Mucosa of gallbladder (tissue), 1 donor: ENCODE measurements around the gene IFNAR2. TPM values are rescaled to one million over a fixed set of nuclear protein-coding genes. Genes with fewer than 3 reads are reported as not detected.
"Not testable (repeated sequence)": the region's sequence is repeated elsewhere in the genome, so short reads cannot be mapped to it uniquely, and the experiment has no call there.

Experiments
- DNase-seq: peaks from one replicate; pipeline ENCODE4 v3.0.0-alpha.2; 2020; ENCODE audit warnings: low spot score
- total RNA-seq: library from RNA; stranded (reverse); gene quantifications from one replicate; pipeline ENCODE4 v1.2.1, GENCODE V29; 2021
- donor health status: DM: no; HTN: no; CAD: no.

Gene IFNAR2
- total RNA-seq, 1 donor from 2014 or later, result 31.5 TPM

DNA sequence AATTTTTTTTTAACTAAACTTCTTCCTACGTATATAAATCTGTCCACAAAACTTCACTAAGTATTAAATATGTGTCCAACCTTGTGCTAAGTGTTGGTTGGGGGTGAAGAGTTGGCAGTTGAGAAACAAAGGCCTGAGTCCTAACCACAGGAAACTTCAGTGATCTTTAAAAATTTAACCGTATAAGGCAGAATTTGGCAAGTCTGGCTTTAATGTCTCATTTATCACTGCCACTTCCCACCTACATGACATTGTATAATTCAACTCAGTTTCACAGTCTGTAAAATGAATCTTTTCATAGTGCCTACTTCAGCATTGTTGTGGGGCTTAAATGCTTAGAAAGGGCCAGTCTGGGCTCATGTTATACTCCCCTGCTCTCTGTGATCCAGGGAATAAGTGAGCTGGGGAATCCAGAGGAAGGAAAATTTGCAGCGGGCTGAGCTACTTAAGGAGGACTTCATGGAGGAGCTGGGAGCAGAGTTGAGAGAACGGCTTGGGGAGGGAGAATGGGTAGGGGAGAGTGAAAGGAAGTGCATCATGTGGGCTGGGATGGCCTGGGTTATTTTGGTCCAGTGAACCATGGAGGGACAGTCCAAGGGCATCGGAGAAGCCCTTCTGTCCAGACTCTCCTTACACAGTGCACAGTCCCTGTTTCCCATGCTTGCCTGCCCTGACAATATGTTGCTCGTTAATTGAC is 14.5 kb downstream of the IFNAR2 start:
- no peak for DNase-seq

DNA sequence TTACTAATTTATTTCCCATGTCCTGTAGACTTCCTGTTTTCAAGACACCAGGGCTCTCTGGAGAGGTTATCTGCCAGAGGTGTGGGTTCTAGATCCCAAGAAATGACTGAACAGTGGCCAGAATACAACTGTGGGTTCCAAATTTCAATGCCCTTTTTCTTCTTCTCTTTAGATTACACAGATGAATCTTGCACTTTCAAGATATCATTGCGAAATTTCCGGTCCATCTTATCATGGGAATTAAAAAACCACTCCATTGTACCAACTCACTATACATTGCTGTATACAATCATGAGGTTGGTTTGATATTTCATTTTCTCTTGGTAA is 15.0 kb downstream of the IFNAR2 start:
- DNase-seq, result no peak

DNA sequence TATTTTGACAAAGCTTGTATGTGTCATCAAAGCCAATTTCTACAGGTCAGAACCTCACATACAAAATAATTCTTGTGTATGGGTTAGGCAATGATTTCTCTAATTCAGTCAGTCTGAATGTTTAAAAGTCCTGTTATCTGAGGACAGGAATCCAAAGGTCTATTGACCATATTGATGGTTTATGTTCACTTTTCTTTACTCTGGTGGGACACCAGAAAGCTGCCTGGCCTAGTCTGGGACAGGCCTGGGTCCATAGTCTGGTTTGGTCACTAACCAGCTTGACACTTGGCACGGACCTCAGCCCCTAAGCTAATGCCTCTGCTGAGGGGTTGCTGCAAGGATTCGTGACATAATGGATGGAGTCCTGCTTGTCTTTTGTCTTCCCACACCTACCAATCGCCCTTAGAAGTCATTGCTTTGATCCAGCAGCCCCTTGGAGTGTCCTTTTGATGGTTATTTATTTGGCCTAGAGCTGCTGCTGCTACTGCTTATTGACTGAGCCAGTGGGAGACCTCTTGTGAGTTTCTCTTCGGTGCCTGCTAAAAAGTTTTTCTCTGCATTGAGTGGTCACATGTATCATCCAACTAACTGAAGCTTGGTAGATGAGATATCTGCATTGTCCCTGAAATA is 15.7 kb downstream of the IFNAR2 start:
- no peak for DNase-seq

DNA sequence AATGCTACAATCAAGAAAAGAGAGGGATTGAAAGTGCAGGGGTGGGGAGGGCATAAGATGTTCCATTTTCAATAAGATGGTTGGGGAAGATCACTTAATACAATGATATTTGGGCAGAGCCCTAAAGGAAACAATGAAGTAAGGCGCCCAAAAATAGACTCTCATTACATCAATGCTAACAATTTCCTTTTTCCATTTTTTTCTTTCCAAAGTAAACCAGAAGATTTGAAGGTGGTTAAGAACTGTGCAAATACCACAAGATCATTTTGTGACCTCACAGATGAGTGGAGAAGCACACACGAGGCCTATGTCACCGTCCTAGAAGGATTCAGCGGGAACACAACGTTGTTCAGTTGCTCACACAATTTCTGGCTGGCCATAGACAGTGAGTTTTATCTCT is 16.8 kb downstream of the IFNAR2 start:
- no peak for DNase-seq

DNA sequence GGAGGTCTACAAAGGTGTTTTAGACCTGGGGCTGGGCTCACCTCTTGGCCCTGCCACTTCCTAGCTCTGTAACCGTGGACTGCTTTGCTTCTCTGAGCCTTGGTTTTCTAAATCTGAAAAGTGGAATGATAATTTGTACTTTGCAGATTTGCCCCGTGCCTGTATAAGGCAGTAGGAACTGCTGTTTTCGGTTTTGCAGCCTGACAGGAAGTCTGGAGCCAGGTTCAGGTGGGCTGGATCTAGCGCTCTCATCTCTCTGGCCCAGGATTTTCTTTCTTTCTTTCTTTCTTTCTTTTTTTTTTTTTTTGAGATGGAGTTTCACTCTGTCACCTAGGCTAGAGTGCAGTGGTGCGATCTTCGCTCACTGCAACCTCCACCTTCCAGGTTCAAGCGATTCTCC is 17.2 kb downstream of the IFNAR2 start:
- DNase-seq, result no peak

DNA sequence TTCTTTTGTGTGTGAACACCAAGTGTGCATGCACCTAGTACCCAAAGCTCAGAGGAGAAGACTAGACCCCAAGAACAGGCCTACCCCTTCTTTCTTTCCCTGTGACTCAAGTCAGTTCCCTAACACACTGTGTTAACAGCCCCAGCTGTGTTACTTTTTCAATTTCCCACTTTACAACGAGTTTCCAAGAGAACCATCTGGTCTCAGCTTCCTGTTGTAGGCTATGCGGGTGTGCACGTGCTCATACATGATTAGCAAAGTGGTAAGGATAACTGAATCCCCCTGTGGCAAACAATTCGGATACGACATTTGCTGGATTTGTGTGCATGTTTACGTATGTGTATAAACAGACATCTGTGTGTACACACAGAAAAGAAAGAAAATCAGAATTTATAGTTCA is 17.9 kb downstream of the IFNAR2 start:
- DNase-seq, result no peak

DNA sequence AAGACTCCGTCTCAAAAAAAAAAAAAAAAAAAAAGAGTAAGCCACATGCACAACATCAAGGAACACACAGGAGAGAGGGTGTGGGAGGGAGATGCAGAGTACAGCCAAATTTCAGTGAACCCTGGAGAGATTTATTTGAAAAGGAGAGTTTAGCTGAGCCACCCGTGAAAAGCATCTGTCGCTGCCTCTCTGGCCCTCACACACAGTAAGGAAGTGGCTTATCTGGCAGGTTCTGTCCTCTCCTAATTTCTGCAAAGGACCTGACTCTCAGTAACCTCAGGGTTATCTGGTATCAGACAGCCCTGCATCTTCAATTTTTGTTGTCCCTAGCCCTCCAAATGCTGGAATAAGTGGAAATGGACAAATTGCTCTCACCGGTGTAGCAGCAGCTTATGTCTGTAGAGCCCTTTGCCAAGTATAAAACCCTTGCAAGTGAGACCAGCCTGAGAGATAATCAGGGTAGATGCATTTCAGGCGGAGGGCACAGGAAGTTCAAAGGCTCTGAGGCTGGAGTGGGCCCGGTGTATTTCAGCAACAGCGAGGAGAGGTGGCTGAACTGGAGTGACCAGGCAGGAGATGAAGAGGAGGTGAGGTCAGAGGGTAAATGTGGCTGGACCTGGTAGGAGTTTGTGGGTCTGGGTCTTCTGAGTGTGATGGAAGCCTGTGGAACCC is 19.7 kb downstream of the IFNAR2 start:
- no peak for DNase-seq

DNA sequence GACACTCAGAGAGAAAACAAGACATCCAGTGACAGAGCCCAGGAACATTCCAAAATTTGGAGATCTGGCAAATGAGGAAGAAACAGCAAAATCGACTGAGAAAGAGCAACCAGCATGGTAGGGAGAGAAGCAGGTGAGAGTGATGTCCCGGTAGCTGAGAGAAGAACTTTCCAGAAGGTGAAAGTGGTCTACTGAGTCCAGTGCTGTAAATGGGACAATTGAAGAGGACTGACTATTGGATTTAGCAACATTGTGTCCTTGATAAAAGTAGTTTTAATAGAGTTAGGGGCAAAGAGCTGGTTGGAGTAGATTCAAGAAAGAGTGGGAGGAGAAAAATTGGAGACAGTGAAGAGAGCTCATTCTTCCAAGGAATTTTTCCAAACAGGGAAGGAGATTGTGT is 21.4 kb downstream of the IFNAR2 start:
- DNase-seq, result no peak

DNA sequence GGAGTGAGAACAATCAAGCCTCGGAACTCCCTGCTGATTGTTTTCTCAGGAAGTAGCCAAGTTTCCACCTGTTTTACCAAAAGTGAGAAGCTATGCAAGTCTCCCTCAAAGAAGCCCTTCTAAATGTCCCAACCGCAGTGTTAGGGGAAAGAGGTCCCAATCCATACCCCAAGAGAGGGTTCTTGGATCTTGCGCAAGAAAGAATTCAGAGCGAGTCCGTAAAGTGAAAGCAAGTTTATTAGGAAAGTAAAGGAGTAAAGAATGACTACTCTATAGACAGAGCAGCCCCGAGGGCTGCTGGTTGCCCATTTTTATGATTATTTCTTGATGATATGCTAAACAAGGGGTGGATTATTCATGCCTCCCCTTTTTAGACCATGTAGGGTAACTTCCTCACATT is 23.6 kb downstream of the IFNAR2 start:
- DNase-seq, result not testable (repeated sequence)

DNA sequence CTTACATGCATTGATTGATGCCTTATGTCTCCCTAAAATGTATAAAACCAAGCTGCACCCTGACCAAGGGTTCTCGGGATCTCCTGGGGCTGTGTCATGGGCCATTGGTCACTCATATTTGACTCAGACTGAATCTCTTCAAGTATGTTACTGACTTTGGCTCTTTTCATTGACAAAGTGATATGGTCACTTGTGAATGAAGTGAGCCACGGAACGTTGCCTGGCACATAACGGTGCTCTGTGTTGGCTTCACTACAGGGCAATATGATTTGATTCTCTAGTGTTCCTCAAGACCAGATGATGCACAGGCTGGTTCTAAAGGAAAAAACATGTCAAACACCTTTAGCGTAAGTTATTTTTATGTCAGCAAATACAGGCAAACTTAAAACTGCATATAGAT is 25.0 kb downstream of the IFNAR2 start:
- no peak for DNase-seq

DNA sequence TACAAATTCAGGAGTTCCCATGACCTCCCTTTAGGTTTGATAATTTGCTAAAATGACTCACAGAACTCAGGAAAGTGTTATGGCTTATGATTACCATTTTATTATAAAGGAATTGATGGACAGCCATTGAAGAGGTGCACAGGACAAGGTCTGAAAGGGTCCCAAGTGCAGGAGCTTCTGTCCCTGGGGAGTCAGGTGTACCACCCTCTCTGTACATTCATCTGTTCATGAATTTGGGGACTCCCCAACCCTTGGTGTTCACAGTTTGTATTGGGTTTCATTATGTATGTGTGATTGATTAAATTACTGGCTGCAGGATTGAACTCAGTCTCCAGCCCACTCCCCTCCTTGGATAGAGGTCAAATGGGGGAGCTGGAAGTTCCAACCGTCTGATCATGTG is 25.7 kb downstream of the IFNAR2 start:
- no peak for DNase-seq

DNA sequence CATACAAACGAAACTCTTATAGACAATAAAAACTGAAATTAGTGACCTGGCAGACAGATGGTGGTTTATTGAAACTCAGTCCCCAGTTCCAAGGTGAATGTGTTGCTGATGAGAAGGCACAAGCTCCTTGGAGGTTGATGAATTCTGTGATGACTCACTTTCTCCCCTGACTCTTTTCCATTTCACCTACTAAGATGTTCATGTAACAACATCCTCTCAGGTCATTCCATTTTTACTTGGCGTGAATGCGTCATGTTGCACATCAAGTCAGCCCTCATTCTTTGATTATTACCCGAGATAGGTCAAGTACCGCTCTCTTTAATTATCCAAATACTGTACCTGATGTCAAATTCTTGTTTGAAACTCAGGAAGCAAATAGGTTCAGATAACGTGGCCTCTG is 26.3 kb downstream of the IFNAR2 start:
- DNase-seq, result no peak

DNA sequence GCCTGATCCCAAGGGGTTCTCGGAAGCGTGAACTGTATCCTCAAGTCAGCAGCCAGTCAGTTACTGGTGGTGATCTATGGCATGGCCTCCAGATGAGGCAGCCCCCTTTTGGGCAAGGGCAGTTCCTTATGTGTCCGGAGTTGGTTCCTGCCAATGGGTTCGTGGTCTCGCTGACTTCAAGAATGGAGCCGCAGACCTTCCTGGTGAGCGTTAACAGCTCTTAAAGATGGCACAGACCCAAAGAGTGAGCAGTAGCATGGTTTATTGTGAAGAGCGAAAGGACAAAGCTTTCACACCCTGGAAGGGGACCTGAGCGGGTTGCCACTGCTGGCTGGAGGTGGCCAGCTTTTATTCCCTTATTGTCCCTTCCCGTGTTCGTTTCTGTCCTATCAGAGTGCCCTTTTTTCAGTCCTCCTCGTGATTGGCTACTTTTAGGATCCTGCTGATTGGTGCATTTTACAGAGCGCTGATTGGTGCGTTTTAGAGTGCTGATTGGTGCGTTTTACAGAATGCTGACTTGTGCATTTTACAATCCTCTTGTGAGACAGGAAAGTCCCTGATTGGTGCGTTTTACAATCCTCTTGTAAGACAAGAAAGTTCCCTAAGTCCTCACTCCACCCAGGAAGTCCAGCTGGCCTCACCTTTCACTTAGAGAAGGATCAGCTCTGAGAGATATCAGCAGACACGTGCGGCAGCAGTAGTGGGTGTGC is 27.5 kb downstream of the IFNAR2 start:
- no peak for DNase-seq

DNA sequence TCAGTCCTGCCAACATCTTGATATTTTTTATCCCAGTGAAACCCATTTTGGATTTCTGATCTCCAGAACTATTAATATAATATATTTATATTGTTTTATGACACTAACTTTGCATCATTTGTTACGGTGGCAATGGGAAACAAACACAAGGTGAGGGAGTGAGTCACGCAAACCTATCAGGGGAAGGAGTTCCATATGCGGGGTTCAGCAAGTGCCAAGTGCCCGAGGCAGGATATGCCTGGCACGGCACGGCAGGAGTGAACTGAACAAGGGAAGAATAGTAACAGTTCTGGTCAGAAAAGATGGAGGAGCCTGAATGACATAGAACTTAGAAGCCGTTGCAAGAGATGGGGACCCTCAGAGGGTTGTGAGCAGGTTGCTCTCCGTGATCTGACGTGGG is 28.7 kb downstream of the IFNAR2 start:
- no peak for DNase-seq

DNA sequence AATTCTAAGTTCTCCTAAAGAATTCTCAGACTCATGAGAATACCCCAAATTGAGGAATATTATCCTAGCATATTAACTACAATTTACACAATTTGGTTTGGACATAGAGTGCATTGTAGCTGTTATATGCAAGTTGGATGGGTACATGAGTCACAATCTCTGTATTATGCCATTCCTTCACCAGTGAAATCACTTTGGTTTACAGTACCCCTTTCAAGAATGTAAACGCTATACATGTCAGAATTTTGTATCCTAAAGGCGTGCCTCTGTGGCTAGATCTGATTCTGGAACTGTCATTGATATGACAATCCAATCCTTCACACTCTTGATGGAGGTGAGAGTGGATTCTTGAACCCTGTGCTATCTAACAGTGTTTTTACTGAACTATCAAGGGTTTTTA is 29.7 kb downstream of the IFNAR2 start:
- no peak for DNase-seq

DNA sequence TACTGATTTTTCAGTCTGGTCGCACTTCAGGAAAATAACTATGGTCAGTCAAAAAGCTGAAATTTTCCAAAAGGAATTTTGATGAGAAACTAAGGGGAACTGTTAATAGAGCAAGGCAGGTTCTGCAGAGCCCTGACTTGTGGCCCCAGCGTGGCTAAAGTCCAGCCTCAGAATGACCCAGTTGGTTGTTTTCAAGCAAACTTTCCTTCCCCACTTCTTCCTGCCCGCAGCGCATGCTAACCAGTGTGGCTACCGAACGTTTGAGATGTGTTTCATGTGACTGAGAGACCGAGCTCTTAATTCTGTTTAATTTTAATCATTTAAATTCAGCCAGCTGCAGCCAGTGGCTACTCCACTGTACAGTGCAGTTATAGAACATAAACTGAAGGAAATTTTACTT is 30.3 kb downstream of the IFNAR2 start:
- DNase-seq, result peak; percentile 19

DNA sequence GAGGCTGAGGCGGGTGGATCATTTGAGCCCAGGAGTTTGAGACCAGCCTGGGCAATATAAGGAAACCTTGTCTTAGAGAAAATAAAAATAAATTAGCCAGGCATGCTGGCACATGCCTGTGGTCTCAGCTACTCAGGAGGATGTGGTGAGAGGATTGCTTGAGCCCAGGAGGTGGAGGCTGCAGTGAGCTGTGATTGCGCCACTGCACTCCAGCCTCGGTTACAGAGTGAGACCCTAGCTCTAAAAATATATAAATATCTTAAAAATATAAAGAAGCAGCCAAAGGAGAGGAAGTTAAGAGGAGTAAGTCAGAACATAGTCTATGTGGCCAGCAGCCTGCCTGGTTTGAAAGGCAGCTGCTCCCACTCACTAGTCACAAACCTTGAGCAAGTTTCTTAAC is 31.9 kb downstream of the IFNAR2 start:
- DNase-seq, result peak; percentile 31

DNA sequence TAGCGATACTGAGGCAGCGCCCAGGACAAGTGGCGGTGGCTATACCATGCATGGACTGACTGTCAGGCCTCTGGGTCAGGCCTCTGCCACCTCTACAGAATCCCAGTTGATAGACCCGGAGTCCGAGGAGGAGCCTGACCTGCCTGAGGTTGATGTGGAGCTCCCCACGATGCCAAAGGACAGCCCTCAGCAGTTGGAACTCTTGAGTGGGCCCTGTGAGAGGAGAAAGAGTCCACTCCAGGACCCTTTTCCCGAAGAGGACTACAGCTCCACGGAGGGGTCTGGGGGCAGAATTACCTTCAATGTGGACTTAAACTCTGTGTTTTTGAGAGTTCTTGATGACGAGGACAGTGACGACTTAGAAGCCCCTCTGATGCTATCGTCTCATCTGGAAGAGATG is 33.2 kb downstream of the IFNAR2 start:
- no peak for DNase-seq

DNA sequence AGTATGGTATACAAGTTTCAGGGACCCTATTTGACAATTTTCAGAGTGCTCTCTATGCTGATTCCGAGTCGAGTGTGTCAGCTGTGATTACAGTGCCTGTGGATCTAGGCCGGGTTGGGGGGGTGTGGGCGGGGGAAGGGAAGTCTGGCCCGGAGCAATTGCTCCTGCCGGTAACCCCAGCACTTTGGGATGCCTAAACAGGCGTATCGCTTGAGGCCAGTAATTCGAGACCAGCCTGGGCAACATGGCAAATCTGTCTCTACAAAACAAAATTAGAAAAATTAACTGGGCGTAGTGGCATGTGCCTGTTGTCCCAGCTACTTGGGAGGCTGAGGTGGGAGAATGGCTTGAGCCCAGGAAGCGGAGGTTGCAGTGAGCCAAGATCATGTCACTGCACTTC is 34.8 kb downstream of the IFNAR2 start:
- no peak for DNase-seq

DNA sequence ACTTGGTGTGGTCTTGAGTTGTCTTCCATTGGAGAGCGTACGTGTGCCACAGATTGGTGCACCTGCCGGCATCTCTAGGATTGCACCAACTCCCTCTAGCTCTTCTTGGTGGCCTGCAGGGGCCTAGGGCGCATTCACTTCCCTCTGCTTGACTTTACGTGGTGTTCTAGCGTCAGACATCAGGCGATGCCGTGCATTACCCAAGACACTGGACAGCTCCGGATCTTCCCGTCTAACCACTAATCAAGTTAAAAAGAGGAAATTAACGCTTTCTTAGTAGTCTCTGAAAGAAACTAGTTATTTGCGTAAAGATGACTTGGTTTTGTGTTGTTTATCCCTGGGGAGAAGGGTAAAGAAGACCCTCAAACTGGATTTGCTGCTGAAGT is 35.9 kb downstream of the IFNAR2 start:
- DNase-seq, result peak; percentile 54

DNA sequence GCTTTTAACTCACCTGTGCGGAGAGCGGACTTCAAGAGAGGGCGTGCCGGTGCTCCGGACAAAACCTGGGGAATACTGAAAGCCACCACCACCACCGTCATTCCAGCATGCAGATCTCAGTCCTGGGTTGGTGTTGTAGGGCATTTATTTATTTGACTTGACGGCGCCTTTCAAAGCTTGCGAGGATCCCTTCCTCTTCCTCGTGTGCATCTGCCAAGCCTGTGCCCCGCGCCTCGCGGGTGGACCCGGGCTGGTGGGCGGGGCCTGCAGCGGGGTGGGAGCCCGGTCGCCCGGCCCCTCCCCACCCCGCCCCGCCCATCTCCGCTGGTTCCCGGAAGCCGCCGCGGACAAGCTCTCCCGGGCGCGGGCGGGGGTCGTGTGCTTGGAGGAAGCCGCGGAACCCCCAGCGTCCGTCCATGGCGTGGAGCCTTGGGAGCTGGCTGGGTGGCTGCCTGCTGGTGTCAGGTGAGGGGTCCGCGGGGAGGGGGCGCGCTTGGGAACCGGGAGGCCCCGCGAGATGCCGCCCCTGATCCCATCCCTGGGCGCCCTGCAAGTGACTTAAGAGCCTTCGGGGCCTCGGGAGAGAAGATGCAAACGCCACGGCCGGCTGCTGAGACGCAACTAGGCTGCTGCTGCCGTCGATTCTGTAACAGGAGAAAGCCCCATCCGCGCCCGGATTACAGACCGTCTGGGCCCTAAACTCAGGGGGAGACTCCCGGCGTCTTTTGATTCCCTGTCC is 36.5 kb downstream of the IFNAR2 start, which contains the start of gene IL10RB:
Gene IL10RB, plus strand, starts transcription at position 318 of the 739 bp plus-strand sequence. Its CDS starts 99 bp downstream, at position 417.
- DNase-seq, result peak; percentile 70

DNA sequence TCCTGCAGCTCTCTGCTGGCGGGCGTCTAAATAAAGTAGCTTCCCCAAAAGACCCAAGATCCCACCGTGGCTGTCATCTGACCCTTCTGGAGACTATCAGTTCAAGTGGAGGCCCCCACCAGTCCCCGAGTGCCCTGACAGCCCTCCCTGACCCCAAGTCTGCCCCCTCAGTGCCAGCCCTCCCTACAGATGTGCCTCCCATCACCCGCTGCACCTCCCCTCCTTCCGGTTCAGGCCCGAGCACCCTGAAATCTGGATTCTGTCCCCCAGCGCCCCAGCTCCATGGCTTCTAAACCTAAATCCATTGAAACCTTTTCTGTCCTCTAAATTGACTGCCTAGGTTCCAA is 37.0 kb downstream of the IFNAR2 start:
- DNase-seq, result no peak
